Mesothelial cell of epicardium (in vitro differentiated cells): ENCODE results near the gene MRGPRX2. TPM values are rescaled to one million over a fixed set of nuclear protein-coding genes. Genes with fewer than 3 reads are reported as not detected.

Source experiments
- DNase-seq, 2 experiments: peaks; one replicate each; pipeline ENCODE4 v3.0.0; 2021; ENCODE audit warnings: low spot score in 2 of 2; ENCODE audit not compliant: unreplicated experiment in 2 of 2
- H3K27ac Mint-ChIP-seq: 2 replicates; pipeline ENCODE4 v1.8.0; 2021; ENCODE audit warnings: mixed read lengths
- H3K27me3 Mint-ChIP-seq: 2 replicates; pipeline ENCODE4 v1.8.0; 2021; ENCODE audit warnings: low read depth, mixed read lengths
- H3K36me3 Mint-ChIP-seq: 2 replicates; pipeline ENCODE4 v1.8.0; 2021; ENCODE audit warnings: mixed read lengths
- H3K4me1 Mint-ChIP-seq: 2 replicates; pipeline ENCODE4 v1.8.0; 2021; ENCODE audit warnings: mixed read lengths
- H3K4me3 Mint-ChIP-seq: 2 replicates; pipeline ENCODE4 v1.8.0; 2021; ENCODE audit warnings: mild to moderate bottlenecking, moderate library complexity, mixed read lengths
- H3K9me3 Mint-ChIP-seq: 2 replicates; pipeline ENCODE4 v1.8.0; 2021; ENCODE audit warnings: mixed read lengths
- total RNA-seq: library from RNA; stranded (reverse); gene quantifications from 3 replicates; pipeline ENCODE4 v1.2.1, GENCODE V29; 2021
- TF ChIP-seq, protein P1 (sequence below): fragments of 200-600 bp; sonication (generic); IDR thresholded peaks from one replicate; pipeline ENCODE4 v1.5.0; 2021; ENCODE audit warnings: antibody characterized with exemption; ENCODE audit not compliant: unreplicated experiment

MRGPRX2 gene
- total RNA-seq, 1 donor from 2014 or later = not detected

DNA sequence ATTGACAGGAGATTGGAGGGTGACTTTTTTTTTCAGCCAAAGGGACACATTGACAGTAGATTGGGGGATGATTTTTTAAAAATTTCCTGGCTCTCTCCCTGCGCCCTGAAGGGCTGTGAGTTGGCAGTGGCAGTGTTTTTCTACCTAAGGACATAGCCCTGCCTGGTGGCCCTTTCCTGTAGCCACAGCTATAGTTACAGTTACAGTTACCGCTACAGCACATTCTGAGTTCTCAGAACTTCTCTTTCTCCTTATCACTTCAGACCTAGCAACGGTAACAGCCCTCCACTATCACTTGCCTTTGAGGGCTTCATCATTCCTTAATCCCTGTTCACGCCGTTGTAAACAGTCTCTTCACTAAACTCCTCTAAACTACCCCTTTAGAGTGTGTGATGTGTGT, 684 bp downstream of the MRGPRX2 start:
- H3K27me3 Mint-ChIP-seq = peaks cover 60% of the 10 kb centered on the region
- no peak overlapping the region for H3K27ac Mint-ChIP-seq
- TF ChIP-seq, protein P1, sequence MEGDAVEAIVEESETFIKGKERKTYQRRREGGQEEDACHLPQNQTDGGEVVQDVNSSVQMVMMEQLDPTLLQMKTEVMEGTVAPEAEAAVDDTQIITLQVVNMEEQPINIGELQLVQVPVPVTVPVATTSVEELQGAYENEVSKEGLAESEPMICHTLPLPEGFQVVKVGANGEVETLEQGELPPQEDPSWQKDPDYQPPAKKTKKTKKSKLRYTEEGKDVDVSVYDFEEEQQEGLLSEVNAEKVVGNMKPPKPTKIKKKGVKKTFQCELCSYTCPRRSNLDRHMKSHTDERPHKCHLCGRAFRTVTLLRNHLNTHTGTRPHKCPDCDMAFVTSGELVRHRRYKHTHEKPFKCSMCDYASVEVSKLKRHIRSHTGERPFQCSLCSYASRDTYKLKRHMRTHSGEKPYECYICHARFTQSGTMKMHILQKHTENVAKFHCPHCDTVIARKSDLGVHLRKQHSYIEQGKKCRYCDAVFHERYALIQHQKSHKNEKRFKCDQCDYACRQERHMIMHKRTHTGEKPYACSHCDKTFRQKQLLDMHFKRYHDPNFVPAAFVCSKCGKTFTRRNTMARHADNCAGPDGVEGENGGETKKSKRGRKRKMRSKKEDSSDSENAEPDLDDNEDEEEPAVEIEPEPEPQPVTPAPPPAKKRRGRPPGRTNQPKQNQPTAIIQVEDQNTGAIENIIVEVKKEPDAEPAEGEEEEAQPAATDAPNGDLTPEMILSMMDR = no peak
- H3K4me1 Mint-ChIP-seq = no peaks in the 10 kb centered on the region
- H3K36me3 Mint-ChIP-seq = no peaks in the 10 kb centered on the region
- no peak for DNase-seq
- no peak overlapping the region for H3K4me3 Mint-ChIP-seq
- peaks cover 5% of the 10 kb centered on the region for H3K9me3 Mint-ChIP-seq

DNA sequence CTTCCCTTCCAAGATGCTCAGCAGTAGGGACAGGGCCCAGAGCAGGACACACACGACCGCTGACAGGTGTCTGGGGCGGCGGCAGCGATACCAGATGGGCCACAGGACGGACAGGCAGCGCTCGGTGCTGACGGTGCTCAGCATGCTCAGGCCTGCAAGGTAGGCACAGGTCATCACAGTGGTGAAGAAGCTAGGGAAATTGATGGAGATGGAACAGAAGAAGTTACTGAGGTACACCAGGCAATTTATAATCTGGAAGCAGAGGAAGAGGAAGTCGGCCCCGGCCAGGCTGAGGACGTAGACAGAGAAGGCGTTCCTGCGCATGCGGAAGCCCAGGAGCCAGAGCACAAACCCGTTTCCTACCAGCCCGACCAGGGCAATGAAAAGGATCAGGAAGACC, 4.6 kb downstream of the MRGPRX2 start:
- H3K36me3 Mint-ChIP-seq = no peaks in the 10 kb centered on the region
- TF ChIP-seq, protein P1 = no peak
- H3K9me3 Mint-ChIP-seq = peaks cover 14% of the 10 kb centered on the region
- H3K4me1 Mint-ChIP-seq = no peaks in the 10 kb centered on the region
- no peak for DNase-seq
- peaks cover 41% of the 10 kb centered on the region for H3K27me3 Mint-ChIP-seq
- H3K27ac Mint-ChIP-seq = no peak overlapping the region
- no peak overlapping the region for H3K4me3 Mint-ChIP-seq

- TF ChIP-seq, protein P1 = no peak
- Mint-ChIP-seq H3K27me3 (peaks cover 36% of the 10 kb centered on the region), H3K9me3 (peaks cover 22% of the 10 kb centered on the region), H3K4me1 (no peaks in the 10 kb centered on the region), H3K36me3 (no peaks in the 10 kb centered on the region), H3K4me3 (no peak overlapping the region), H3K27ac (no peak overlapping the region)
- no peak for DNase-seq
Observed at GRCh38 chr11:19055016-19055415, 5.5 kb downstream of the MRGPRX2 start.

DNA sequence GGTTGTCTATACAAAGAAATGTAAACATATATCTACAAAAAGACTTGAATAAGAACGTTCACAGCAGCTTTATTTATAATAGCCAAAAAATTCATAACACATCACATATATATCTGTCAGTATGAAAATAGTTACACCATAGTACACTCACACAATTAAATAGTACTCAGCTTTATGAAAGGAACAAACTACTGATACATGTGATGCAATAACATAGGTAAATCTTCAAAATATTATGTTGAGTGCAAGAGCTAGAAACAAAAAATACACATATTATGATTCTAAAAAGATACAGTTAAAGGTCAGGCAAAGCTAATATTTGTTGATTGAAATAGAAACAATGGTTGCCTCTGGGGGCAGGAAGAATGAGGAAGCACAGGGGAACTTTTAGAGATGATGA, 6.6 kb downstream of the MRGPRX2 start:
- Mint-ChIP-seq H3K27me3 (peaks cover 30% of the 10 kb centered on the region), H3K4me1 (no peaks in the 10 kb centered on the region), H3K4me3 (no peak overlapping the region), H3K27ac (no peak overlapping the region), H3K9me3 (peaks cover 27% of the 10 kb centered on the region), H3K36me3 (no peaks in the 10 kb centered on the region)
- no peak for DNase-seq
- TF ChIP-seq, protein P1 = no peak

DNA sequence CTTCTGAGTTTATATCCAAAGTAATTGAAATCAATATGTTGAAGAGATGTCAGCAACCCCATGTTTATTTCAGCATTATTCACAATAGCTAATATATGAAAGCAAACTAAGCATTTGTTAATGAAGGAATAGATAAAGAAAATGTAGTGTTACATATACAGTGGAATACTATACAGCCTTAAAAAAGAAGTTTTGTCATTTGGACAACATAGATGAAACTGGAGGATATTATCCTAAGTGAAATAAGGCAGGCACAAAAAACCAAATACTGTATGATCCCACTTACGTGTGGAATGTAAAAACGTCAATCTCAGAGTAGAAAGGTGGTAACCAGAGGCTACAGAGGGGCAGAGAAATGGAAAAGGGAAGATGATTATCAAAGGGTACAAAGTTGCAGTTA, 10.2 kb downstream of the MRGPRX2 start:
- no peaks in the 10 kb centered on the region for H3K36me3 Mint-ChIP-seq
- H3K4me1 Mint-ChIP-seq = peaks cover 1% of the 10 kb centered on the region
- H3K9me3 Mint-ChIP-seq = peaks cover 27% of the 10 kb centered on the region
- TF ChIP-seq, protein P1 = no peak
- no peak overlapping the region for H3K27ac Mint-ChIP-seq
- peaks cover 16% of the 10 kb centered on the region for H3K27me3 Mint-ChIP-seq
- H3K4me3 Mint-ChIP-seq = no peak overlapping the region
- no peak for DNase-seq

GRCh38 chr11:19049351-19049750, 11.2 kb downstream of the MRGPRX2 start:
- Mint-ChIP-seq H3K9me3 (peaks cover 35% of the 10 kb centered on the region), H3K27me3 (peaks cover 13% of the 10 kb centered on the region)

More at GRCh38 chr11:19049351-19049750, 11.2 kb downstream of the MRGPRX2 start:
- DNase-seq = no peak
- TF ChIP-seq, protein P1 = no peak
- Mint-ChIP-seq H3K4me1 (peaks cover 1% of the 10 kb centered on the region), H3K4me3 (no peak overlapping the region), H3K36me3 (no peaks in the 10 kb centered on the region), H3K27ac (no peak overlapping the region)
